ENCODE data around the gene CBARP. TPM values are rescaled to one million over a fixed set of nuclear protein-coding genes. Genes with fewer than 3 reads are reported as not detected.

CBARP gene
- total and polyA plus RNA-seq, 2 of the 4 experiments (the other 2 are of a cell fraction) = 0.18 to 3.9 TPM

GRCh38 chr19:1214862-1215731 is 22.7 kb downstream of the CBARP start (continued):
- TF ChIP-seq CHD1 (IDR thresholded peaks at IDR 0.05; ENCODE audit: low read depth, low read length) (no peak), SMC3 (IDR thresholded peaks at IDR 0.05; ENCODE audit: low read depth, low read length) (no peak)

GRCh38 chr19:1214299-1214861 is 23.4 kb downstream of the CBARP start:
- peak overlapping the region; percentile 19 for H2BK5ac ChIP-seq (ENCODE audit: low read depth, low read length, poor library complexity, severe bottlenecking)
- H3K27me3 ChIP-seq (ENCODE audit: control insufficient read depth, insufficient read depth, low read length) = no peaks in the 10 kb centered on the region
- H4K20me1 ChIP-seq (ENCODE audit: insufficient read depth, low read length) = peaks cover 77% of the 10 kb centered on the region
- H2AK9ac ChIP-seq (replicated peaks; ENCODE audit: low read depth, low read length, poor library complexity) = peak overlapping the region; percentile 62
- peaks cover 14% of the 10 kb centered on the region; the same call in 1 of the 2 replicates for H3K36me3 ChIP-seq (ENCODE audit: control insufficient read depth, insufficient read depth, low read length)
- no peak overlapping the region for H3K9ac ChIP-seq (ENCODE audit: low read depth, low read length)
- dilution Hi-C loops (cut with HindIII; ENCODE audit: low sequenced_read_pairs, unreplicated experiment) = no loop called here
- no peaks in the 10 kb centered on the region for H3K9me3 ChIP-seq (ENCODE audit: control insufficient read depth, insufficient read depth, low read length)
- DNase-seq (no peak), ATAC-seq (ENCODE audit: low read depth) (no peak)
- peak overlapping the region; percentile 43; the same call in 1 of the 2 replicates for H2BK120ac ChIP-seq (ENCODE audit: low read depth, low read length)
- peak overlapping the region; percentile 35; the same call in 1 of the 2 replicates for H2BK20ac ChIP-seq (ENCODE audit: low read depth, low read length)
- BruUV-seq (replicated peaks) = no TSS peak
- H2BK15ac ChIP-seq (ENCODE audit: low read depth, low read length) = no peak overlapping the region
- peak overlapping the region in 1 of 2 experiments; percentile 58; a peak in 2 of 4 replicates for H4K8ac ChIP-seq (ENCODE audit: low read depth in 2 of 2, low read length in 2 of 2)
- ChIA-PET POLR2A (ENCODE audit: unreplicated experiment) (no interaction called here), CTCF (no interaction called here)
- intact Hi-C loops (cut with micrococcal nuclease) = no loop called here
- H4K5ac ChIP-seq (ENCODE audit: low read depth, low read length) = 0 out of 2 replicates have a peak overlapping the region, but pooled peaks have one; percentile 7
- no peak overlapping the region for H3K4me2 ChIP-seq (ENCODE audit: low read depth, low read length)
- WGBS, 2 experiments (ENCODE audit: extremely low coverage in 2 of 2, insufficient read length in 1 of 2) = 100% methylated on average over 3 of the region's 21 CpGs; no CpG with 5 or more reads in 1 of the 2 experiments
- H3K18ac ChIP-seq (ENCODE audit: low read depth, low read length) = no peak overlapping the region
- H2AK5ac ChIP-seq (ENCODE audit: low read depth, low read length) = peak overlapping the region; percentile 98
- H3K23ac ChIP-seq (ENCODE audit: low read depth, low read length) = peak overlapping the region; percentile 23
- H3K4me1 ChIP-seq (ENCODE audit: control insufficient read depth, insufficient read depth, low read length) = peaks cover 22% of the 10 kb centered on the region
- no peak overlapping the region for H2AFZ ChIP-seq (replicated peaks; ENCODE audit: low read length, poor library complexity)
- H3K14ac ChIP-seq (replicated peaks; ENCODE audit: low read depth, low read length) = no peak overlapping the region
- no peak overlapping the region for H3K4me3 ChIP-seq (ENCODE audit: insufficient read depth, low read depth, low read length)
- H3K56ac ChIP-seq (ENCODE audit: extremely low read depth, insufficient read depth, low read length) = no peak overlapping the region
- peaks cover 12 to 87% of the 10 kb centered on the region in 2 experiments for H3K79me1 ChIP-seq (ENCODE audit: low read depth in 1 of 2, low read length in 2 of 2)
- H4K91ac ChIP-seq (ENCODE audit: insufficient read depth, low read depth, low read length) = peak overlapping the region; percentile 60
- peaks cover 24% of the 10 kb centered on the region for H3K9me1 ChIP-seq (ENCODE audit: insufficient read depth, low read length)
- H3K27ac ChIP-seq (ENCODE audit: insufficient read depth, low read length) = 0 out of 2 replicates have a peak overlapping the region, but pooled peaks have one; percentile 0
- in situ Hi-C loops (cut with MboI; ENCODE audit: low sequenced_read_pairs) = no loop called here
- peak overlapping the region; percentile 69 for H3K4ac ChIP-seq (ENCODE audit: low read depth, low read length)
- TF ChIP-seq SMC3 (IDR thresholded peaks at IDR 0.05; ENCODE audit: low read depth, low read length) (no peak), USF2 (IDR thresholded peaks at IDR 0.05; ENCODE audit: low read depth, low read length) (no peak), FOS (IDR thresholded peaks at IDR 0.05; ENCODE audit: low read depth, low read length) (no peak), MAZ (IDR thresholded peaks at IDR 0.05; ENCODE audit: borderline replicate concordance, low read depth, low read length) (no peak), RAD21 (IDR thresholded peaks at IDR 0.05; ENCODE audit: low read length) (no peak), MAFK (IDR thresholded peaks at IDR 0.05; ENCODE audit: low read depth, low read length) (no peak), CTCF (conservative IDR thresholded peaks at IDR 0.05; ENCODE audit: low read depth, low read length) (no peak), CEBPB (IDR thresholded peaks at IDR 0.05; ENCODE audit: low read depth, low read length) (no peak), POLR2A (IDR thresholded peaks at IDR 0.05; ENCODE audit: low read depth, low read length) (no peak), RFX5 (IDR thresholded peaks at IDR 0.05; ENCODE audit: low read depth, low read length) (no peak)
